HepG2 (cell line): ENCODE data around the gene PANX1. TPM values are rescaled to one million over a fixed set of nuclear protein-coding genes. Genes with fewer than 3 reads are reported as not detected.

Source experiments
- ERF ChIP-seq: IDR thresholded peaks from 2 replicates; pipeline ENCODE4 v1.6.1; 2018; ENCODE audit warnings: missing biosample characterization, missing genetic modification reagents
- ETV5 ChIP-seq: IDR thresholded peaks from 2 replicates; pipeline ENCODE4 v1.6.1; 2018; ENCODE audit warnings: missing biosample characterization, missing genetic modification reagents, inconsistent platforms, borderline replicate concordance
- HNRNPL ChIP-seq: fragments of 200-400 bp; formaldehyde crosslinking; IDR thresholded peaks from 2 replicates; pipeline ENCODE4 v1.6.1; 2017; ENCODE audit warnings: mild to moderate bottlenecking, low read depth, low read length
- MED1 ChIP-seq: sonication (generic); formaldehyde crosslinking; IDR thresholded peaks from 2 replicates; pipeline ENCODE4 v1.4.0; 2020; ENCODE audit warnings: missing genetic modification reagents
- MIER3 ChIP-seq: IDR thresholded peaks from 2 replicates; pipeline ENCODE4 v1.6.1; 2016; ENCODE audit warnings: missing compliant biosample characterization, borderline replicate concordance
- NFKB2 ChIP-seq: sonication (generic); formaldehyde crosslinking; IDR thresholded peaks from 2 replicates; pipeline ENCODE4 v1.4.0; 2020; ENCODE audit warnings: missing genetic modification reagents, borderline replicate concordance
- RELA ChIP-seq: sonication (generic); formaldehyde crosslinking; IDR thresholded peaks from 2 replicates; pipeline ENCODE4 v1.4.0; 2020; ENCODE audit warnings: missing genetic modification reagents
- RXRA ChIP-seq: sonication (generic); formaldehyde crosslinking; IDR thresholded peaks from 2 replicates; pipeline ENCODE4 v1.5.1; 2020; ENCODE audit warnings: missing genetic modification reagents
- SALL1 ChIP-seq: sonication (generic); formaldehyde crosslinking; IDR thresholded peaks from 2 replicates; pipeline ENCODE4 v1.8.0; 2022; ENCODE audit warnings: mild to moderate bottlenecking, missing genetic modification reagents
- TCF12 ChIP-seq, 2 experiments: fragments of 450-650 bp in 1 of 2; sonication (generic) in 1 of 2; formaldehyde crosslinking in 1 of 2; IDR thresholded peaks; 2 replicates each; pipeline versions ENCODE4 v1.6.1 to v1.8.0; 2017 to 2022; ENCODE audit warnings: antibody characterized with exemption in 1 of 2, mild to moderate bottlenecking in 1 of 2, missing genetic modification reagents in 1 of 2, moderate library complexity in 1 of 2
- ZNF367 ChIP-seq: sonication (generic); formaldehyde crosslinking; IDR thresholded peaks from 2 replicates; pipeline ENCODE4 v1.4.0; 2020; ENCODE audit warnings: missing genetic modification reagents, borderline replicate concordance
- ZNF451 ChIP-seq: sonication (generic); formaldehyde crosslinking; IDR thresholded peaks from 2 replicates; pipeline ENCODE4 v1.5.0; 2020; ENCODE audit warnings: mild to moderate bottlenecking, missing genetic modification reagents
- ZNF883 ChIP-seq: sonication (generic); formaldehyde crosslinking; IDR thresholded peaks from 2 replicates; pipeline ENCODE4 v1.5.1; 2020; ENCODE audit warnings: mild to moderate bottlenecking, missing genetic modification reagents; ENCODE audit errors: not compliant biosample characterization
- polyA plus RNA-seq, 8 experiments: library from polyadenylated mRNA; depleted of rRNA in 3 of 8; stranded (reverse) in 7 of 8; unstranded in 1 of 8; fragments of >200 nt; fragmentation: Illumina TruSeq in 4 of 8; extraction: Trizol in 4 of 8; gene quantifications; 2 replicates each; pipeline versions ENCODE4 v1.2.1 to v1.2.3, GENCODE V29; 2011 to 2016; ENCODE audit warnings: low read depth in 4 of 8, missing spikeins in 1 of 8, mixed read lengths in 1 of 8; ENCODE audit not compliant: insufficient read depth in 1 of 8
- total RNA-seq, 5 experiments: library from RNA; depleted of rRNA; stranded (reverse); fragments of >200 nt; fragmentation: Illumina TruSeq; extraction: Trizol; gene quantifications; 2 replicates each; pipeline ENCODE4 v1.2.3, GENCODE V29; 2016; ENCODE audit warnings: low read depth in 1 of 5
- TF ChIP-seq, protein P1 (sequence below): sonication (generic); formaldehyde crosslinking; IDR thresholded peaks from 2 replicates; pipeline ENCODE4 v1.4.0; 2020; ENCODE audit warnings: missing genetic modification reagents
- TF ChIP-seq, protein P2 (sequence below): IDR thresholded peaks from 2 replicates; pipeline ENCODE4 v1.6.1; 2016; ENCODE audit warnings: low read depth, borderline replicate concordance
- TF ChIP-seq, protein P3 (sequence below): sonication (generic); formaldehyde crosslinking; IDR thresholded peaks from 2 replicates; pipeline ENCODE4 v1.4.0; 2020; ENCODE audit warnings: missing genetic modification reagents
- TF ChIP-seq, protein P4 (sequence below): sonication (generic); formaldehyde crosslinking; IDR thresholded peaks from one replicate; pipeline ENCODE4 v1.5.1; 2020; ENCODE audit warnings: mild to moderate bottlenecking, missing genetic modification reagents; ENCODE audit errors: not compliant biosample characterization

PANX1 gene
- total and polyA plus RNA-seq, 2 of the 13 experiments (the other 11 are each of a cell fraction or from before 2014, with no cell fraction given) = 8.3 to 24.8 TPM

DNA sequence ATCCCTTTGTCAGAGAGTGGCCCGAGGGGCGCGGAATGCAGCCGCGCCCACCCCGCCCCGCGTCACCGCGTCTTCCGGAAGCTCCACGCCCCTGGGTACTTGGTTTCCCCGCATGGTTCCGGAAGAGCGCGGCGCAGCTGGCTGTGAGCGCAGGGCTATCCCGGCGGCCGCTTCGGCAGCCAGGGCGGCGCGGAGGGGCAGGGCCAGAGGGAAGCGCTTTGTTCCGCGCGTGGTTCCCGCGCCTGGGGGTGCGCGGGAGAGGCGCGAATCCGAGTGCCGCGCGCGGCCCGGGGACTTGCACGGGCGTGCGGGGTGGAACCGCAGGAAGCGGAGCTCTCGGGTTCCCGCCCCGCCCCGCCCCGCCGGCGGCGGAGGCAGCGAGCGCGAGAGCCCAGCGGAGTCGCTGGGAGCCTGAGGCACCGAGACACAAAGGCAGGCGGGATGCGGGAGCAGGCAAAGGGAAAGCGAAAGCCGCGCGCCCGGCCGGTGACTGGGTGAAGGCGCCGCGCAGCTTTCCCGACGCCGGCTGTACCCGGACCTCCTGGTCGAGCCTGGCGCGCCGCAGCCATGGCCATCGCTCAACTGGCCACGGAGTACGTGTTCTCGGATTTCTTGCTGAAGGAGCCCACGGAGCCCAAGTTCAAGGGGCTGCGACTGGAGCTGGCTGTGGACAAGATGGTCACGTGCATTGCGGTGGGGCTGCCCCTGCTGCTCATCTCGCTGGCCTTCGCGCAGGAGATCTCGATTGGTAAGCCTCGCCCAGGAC is at the start of gene PANX1 (continued):
- TF ChIP-seq, protein P1, sequence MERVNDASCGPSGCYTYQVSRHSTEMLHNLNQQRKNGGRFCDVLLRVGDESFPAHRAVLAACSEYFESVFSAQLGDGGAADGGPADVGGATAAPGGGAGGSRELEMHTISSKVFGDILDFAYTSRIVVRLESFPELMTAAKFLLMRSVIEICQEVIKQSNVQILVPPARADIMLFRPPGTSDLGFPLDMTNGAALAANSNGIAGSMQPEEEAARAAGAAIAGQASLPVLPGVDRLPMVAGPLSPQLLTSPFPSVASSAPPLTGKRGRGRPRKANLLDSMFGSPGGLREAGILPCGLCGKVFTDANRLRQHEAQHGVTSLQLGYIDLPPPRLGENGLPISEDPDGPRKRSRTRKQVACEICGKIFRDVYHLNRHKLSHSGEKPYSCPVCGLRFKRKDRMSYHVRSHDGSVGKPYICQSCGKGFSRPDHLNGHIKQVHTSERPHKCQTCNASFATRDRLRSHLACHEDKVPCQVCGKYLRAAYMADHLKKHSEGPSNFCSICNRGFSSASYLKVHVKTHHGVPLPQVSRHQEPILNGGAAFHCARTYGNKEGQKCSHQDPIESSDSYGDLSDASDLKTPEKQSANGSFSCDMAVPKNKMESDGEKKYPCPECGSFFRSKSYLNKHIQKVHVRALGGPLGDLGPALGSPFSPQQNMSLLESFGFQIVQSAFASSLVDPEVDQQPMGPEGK (CRISPR knock-in tag) = peak; percentile 28
- TF ChIP-seq ZNF451 (no peak), NFKB2 (CRISPR knock-in tag) (peak; percentile 76; the same call in 1 of the 2 replicates), MED1 (CRISPR knock-in tag) (peak; percentile 58), RXRA (CRISPR knock-in tag) (0 out of 2 replicates have a peak, but pooled peaks have one; percentile 9), ZNF883 (peak; percentile 43), MIER3 (CRISPR knock-in tag) (no peak), TCF12 (IDR thresholded peaks at IDR 0.05) (no peak), TCF12 (CRISPR knock-in tag; IDR thresholded peaks at IDR 0.05) (peak; percentile 84; the same call in 1 of the 2 replicates), ETV5 (CRISPR knock-in tag) (peak; percentile 90), RELA (CRISPR knock-in tag) (peak; percentile 86), HNRNPL (0 out of 2 replicates have a peak, but pooled peaks have one; percentile 20), SALL1 (CRISPR knock-in tag) (peak; percentile 51; the same call in 1 of the 2 replicates), ZNF367 (CRISPR knock-in tag) (no peak; the same call in 1 of the 2 replicates), ERF (CRISPR knock-in tag) (peak; percentile 40; the same call in 1 of the 2 replicates)
- TF ChIP-seq, protein P2, sequence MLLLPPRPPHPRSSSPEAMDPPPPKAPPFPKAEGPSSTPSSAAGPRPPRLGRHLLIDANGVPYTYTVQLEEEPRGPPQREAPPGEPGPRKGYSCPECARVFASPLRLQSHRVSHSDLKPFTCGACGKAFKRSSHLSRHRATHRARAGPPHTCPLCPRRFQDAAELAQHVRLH (CRISPR knock-in tag) = peak; percentile 53; the same call in 1 of the 2 replicates
- TF ChIP-seq, protein P3, sequence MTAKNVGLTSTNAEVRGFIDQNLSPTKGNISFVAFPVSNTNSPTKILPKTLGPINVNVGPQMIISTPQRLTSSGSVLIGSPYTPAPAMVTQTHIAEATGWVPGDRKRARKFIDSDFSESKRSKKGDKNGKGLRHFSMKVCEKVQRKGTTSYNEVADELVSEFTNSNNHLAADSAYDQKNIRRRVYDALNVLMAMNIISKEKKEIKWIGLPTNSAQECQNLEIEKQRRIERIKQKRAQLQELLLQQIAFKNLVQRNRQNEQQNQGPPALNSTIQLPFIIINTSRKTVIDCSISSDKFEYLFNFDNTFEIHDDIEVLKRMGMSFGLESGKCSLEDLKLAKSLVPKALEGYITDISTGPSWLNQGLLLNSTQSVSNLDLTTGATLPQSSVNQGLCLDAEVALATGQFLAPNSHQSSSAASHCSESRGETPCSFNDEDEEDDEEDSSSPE (CRISPR knock-in tag) = peak; percentile 59; the same call in 1 of the 2 replicates
- TF ChIP-seq, protein P4, sequence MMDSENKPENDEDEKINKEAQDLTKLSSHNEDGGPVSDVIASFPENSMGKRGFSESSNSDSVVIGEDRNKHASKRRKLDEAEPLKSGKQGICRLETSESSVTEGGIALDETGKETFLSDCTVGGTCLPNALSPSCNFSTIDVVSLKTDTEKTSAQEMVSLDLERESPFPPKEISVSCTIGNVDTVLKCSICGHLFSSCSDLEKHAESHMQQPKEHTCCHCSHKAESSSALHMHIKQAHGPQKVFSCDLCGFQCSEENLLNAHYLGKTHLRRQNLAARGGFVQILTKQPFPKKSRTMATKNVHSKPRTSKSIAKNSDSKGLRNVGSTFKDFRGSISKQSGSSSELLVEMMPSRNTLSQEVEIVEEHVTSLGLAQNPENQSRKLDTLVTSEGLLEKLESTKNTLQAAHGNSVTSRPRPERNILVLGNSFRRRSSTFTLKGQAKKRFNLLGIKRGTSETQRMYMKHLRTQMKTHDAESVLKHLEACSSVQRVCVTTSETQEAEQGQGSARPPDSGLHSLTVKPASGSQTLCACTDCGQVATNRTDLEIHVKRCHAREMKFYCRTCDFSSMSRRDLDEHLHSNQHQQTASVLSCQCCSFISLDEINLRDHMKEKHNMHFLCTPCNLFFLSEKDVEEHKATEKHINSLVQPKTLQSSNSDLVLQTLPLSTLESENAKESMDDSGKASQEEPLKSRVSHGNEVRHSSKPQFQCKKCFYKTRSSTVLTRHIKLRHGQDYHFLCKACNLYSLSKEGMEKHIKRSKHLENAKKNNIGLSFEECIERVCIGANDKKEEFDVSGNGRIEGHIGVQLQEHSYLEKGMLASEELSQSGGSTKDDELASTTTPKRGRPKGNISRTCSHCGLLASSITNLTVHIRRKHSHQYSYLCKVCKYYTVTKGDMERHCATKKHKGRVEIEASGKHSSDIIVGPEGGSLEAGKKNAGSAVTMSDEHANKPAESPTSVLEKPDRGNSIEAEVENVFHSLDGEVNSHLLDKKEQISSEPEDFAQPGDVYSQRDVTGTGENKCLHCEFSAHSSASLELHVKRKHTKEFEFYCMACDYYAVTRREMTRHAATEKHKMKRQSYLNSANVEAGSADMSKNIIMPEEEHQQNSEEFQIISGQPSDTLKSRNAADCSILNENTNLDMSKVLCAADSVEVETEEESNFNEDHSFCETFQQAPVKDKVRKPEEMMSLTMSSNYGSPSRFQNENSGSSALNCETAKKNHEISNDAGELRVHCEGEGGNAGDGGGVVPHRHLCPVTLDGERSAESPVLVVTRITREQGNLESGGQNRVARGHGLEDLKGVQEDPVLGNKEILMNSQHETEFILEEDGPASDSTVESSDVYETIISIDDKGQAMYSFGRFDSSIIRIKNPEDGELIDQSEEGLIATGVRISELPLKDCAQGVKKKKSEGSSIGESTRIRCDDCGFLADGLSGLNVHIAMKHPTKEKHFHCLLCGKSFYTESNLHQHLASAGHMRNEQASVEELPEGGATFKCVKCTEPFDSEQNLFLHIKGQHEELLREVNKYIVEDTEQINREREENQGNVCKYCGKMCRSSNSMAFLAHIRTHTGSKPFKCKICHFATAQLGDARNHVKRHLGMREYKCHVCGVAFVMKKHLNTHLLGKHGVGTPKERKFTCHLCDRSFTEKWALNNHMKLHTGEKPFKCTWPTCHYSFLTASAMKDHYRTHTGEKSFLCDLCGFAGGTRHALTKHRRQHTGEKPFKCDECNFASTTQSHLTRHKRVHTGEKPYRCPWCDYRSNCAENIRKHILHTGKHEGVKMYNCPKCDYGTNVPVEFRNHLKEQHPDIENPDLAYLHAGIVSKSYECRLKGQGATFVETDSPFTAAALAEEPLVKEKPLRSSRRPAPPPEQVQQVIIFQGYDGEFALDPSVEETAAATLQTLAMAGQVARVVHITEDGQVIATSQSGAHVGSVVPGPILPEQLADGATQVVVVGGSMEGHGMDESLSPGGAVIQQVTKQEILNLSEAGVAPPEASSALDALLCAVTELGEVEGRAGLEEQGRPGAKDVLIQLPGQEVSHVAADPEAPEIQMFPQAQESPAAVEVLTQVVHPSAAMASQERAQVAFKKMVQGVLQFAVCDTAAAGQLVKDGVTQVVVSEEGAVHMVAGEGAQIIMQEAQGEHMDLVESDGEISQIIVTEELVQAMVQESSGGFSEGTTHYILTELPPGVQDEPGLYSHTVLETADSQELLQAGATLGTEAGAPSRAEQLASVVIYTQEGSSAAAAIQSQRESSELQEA (CRISPR knock-in tag) = peak; percentile 67
